Bronchial epithelial cell (primary cell): Measurements from ENCODE around the gene SCN10A. TPM values are rescaled to one million over a fixed set of nuclear protein-coding genes. Genes with fewer than 3 reads are reported as not detected.

Experiments used
- DNase-seq: peaks from one replicate; pipeline ENCODE4 v3.0.0-alpha.2; 2010; ENCODE audit warnings: low read depth
- FAIRE-seq: peaks from 2 replicates; lab custom pipeline; 2011; peaks lifted over from hg19 to GRCh38; lab: Jason Lieb, UNC
- H3K27me3 ChIP-seq: 2 replicates; pipeline ENCODE4 v1.5.1; 2011; ENCODE audit warnings: low read length; ENCODE audit not compliant: control insufficient read depth, insufficient read depth
- H3K36me3 ChIP-seq: 2 replicates; pipeline ENCODE4 v1.5.1; 2011; ENCODE audit warnings: low read length; ENCODE audit not compliant: control insufficient read depth, insufficient read depth
- H3K4me3 ChIP-seq: 2 replicates; pipeline ENCODE4 v1.5.1; 2011; ENCODE audit warnings: mild to moderate bottlenecking, low read depth, low read length, control low read depth
- total RNA-seq: library from RNA; depleted of rRNA; stranded (reverse); fragments of >200 nt; gene quantifications from 2 replicates; pipeline ENCODE4 v1.2.1, GENCODE V29; 2014
- TF ChIP-seq, protein P1 (sequence below): IDR thresholded peaks from 2 replicates; pipeline ENCODE4 v1.5.1; 2011; ENCODE audit warnings: mild to moderate bottlenecking, moderate library complexity, low read length, control low read depth, inconsistent platforms; ENCODE audit not compliant: insufficient read depth, severe bottlenecking

The SCN10A gene
- total RNA-seq, 1 donor from 2014 or later: not detected

DNA sequence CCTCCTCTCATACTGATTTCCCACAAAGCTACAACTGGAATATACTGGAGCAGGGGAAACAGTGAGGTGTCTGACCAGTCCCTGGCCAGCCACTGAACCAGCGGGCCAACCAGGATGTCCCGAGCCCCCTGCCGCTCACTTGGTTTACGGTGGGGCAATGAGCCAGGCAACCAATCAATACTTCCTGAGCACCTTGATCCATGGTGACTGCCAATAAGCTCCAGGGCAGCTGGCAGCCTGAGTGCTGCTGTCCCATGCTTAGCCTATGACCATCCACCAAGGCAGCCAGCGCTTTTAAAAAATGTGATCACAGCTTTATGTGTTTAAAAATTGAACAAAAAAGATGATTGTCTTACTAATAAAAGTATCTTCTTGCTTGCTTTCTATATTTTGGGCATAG lies 4.2 kb downstream of the SCN10A start:
- H3K36me3 ChIP-seq: no peaks in the 10 kb centered on the region
- DNase-seq (no peak), FAIRE-seq (no peak)
- no peaks in the 10 kb centered on the region for H3K27me3 ChIP-seq
- TF ChIP-seq, protein P1, sequence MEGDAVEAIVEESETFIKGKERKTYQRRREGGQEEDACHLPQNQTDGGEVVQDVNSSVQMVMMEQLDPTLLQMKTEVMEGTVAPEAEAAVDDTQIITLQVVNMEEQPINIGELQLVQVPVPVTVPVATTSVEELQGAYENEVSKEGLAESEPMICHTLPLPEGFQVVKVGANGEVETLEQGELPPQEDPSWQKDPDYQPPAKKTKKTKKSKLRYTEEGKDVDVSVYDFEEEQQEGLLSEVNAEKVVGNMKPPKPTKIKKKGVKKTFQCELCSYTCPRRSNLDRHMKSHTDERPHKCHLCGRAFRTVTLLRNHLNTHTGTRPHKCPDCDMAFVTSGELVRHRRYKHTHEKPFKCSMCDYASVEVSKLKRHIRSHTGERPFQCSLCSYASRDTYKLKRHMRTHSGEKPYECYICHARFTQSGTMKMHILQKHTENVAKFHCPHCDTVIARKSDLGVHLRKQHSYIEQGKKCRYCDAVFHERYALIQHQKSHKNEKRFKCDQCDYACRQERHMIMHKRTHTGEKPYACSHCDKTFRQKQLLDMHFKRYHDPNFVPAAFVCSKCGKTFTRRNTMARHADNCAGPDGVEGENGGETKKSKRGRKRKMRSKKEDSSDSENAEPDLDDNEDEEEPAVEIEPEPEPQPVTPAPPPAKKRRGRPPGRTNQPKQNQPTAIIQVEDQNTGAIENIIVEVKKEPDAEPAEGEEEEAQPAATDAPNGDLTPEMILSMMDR: no peak
- no peak overlapping the region for H3K4me3 ChIP-seq

DNA sequence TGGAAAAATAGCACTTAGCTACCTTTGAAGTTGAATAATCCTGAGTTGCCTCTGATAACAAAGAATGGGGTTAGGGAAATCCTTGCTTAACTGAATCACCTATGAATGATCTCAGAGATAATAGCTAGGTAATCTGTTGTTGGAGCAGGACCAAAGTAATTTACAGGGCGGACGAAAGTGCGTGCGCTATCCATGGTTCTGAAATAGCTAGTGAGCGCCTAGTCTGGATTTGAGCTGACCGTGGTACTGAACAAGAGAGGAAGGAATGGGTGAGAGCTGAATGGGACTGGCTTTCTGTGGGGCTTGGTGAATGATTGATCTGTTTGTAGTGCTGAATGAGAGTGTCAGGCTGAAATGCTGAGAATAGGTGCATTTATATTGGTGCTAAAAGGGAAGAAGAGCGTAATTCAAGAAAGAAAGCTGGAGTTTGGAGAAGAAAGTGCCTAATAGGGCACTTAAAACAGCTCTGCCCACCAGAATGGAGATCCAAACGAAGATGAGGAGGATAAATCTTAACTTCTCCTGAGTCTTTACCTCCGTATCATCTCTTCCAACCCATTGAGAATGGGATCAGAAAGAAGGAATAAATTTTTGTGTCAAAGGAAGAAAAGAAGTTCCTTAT lies 10.1 kb downstream of the SCN10A start:
- Histone ChIP-seq H3K4me3 (no peak overlapping the region), H3K36me3 (no peaks in the 10 kb centered on the region), H3K27me3 (no peaks in the 10 kb centered on the region)
- DNase-seq (peak; percentile 56), FAIRE-seq (peak; percentile 77)
- TF ChIP-seq, protein P1: no peak

DNA sequence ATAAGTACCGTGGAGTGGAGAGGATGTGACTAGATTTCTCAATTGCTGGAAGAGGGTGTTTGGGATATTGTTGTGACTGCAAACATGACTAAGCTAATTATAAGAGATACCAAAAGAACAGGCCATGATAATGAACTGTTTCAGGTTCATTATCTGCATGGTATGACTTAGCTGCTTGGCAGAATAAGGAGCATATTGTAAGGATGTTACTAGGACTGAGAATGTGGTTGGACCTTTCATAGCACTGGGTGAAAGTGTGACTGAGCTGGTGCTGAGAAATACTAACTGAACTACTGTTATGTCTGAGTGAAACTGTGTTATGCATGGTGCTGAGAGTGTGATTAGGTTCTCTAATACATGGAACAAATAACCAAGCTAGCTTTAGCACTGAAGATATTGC lies 11.0 kb downstream of the SCN10A start:
- Histone ChIP-seq H3K27me3 (no peaks in the 10 kb centered on the region), H3K36me3 (no peaks in the 10 kb centered on the region), H3K4me3 (no peak overlapping the region)
- FAIRE-seq (no peak), DNase-seq (no peak)
- TF ChIP-seq, protein P1: no peak

DNA sequence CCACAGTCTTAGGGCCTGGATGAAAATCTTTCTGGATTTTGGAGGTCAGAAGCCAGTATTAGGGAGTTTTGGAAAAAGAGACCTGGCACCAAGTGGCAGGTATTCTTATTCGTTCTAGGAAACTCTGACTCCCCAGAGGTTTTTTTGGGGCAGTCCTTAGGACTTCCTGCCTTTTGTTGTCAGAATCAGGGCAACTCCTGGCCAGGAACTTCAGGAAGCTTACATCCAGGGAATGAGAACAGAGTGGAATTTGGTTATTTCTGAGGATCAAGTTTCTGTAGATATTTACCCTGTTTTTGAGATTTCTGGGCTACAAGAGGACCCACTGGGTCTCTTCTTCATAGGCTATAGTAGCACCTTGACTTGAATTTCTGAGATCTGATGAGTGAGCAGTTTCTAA lies 15.5 kb downstream of the SCN10A start:
- TF ChIP-seq, protein P1: no peak
- FAIRE-seq (no peak), DNase-seq (no peak)
- H3K4me3 ChIP-seq: no peak overlapping the region
- no peaks in the 10 kb centered on the region for H3K27me3 ChIP-seq
- no peaks in the 10 kb centered on the region for H3K36me3 ChIP-seq

DNA sequence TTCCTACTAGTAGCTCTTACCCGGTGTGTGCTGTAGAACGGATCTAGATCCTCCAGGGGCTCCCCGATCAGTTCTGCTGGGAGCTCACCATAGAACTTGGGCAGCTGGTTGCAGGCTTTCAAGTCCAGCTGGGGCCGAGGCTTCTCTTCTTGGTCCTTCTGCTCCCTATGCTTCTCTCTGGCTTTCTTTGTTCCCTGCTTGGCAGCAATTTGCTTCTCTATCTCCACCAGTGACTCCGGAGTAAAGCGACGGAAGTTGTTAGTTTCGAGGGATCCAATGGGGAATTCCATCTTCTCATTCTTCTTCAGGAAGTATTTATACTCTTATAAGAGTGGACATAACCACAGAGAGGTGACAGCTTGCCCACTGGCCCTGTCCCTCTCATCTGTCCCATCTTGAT lies 22.3 kb downstream of the SCN10A start:
- H3K4me3 ChIP-seq: no peak overlapping the region
- DNase-seq (no peak), FAIRE-seq (no peak)
- H3K27me3 ChIP-seq: no peaks in the 10 kb centered on the region
- H3K36me3 ChIP-seq: no peaks in the 10 kb centered on the region
- TF ChIP-seq, protein P1: no peak

DNA sequence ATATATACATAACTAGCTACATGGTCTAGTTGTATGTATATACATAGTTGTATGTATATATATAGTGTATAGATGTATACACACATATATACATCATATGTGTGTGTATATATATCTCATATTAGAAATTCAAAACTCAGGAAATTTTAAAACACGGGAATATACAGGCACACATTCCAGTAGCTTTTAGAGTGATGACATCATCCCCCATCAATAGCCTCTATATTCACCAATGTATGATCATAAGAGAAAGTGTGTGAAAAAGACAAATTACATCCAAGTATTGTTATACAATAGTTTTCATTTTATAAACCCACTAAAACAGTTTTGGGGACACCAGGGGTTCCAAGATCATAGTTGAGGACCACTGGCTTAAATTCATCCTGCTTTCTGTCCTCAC lies 23.0 kb downstream of the SCN10A start:
- no peak for FAIRE-seq
- H3K36me3 ChIP-seq: no peaks in the 10 kb centered on the region
- TF ChIP-seq, protein P1: no peak
- H3K4me3 ChIP-seq: no peak overlapping the region
- H3K27me3 ChIP-seq: no peaks in the 10 kb centered on the region
- no peak for DNase-seq
